Activated CD8-positive, alpha-beta memory T cell treated with anti-CD3 and anti-CD28 coated beads, Interleukin-2, amount 50 U/mL, for 24 hours (primary cell): Measurements from ENCODE around the gene RARA.

Source experiments
- DNase-seq: peaks from one replicate; pipeline ENCODE4 v3.0.0-alpha.2; 2020; ENCODE audit errors: extremely low read depth

RARA gene

GRCh38 chr17:40345994-40346764 is 37.2 kb downstream of the RARA start:
- DNase-seq, result no peak

GRCh38 chr17:40346765-40347158 is 37.8 kb downstream of the RARA start:
- no peak for DNase-seq

- DNase-seq, result no peak
These were observed 38.5 kb downstream of the RARA start for GRCh38 chr17:40347319-40348135.

- DNase-seq, result no peak
These were observed 39.1 kb downstream of the RARA start for GRCh38 chr17:40348136-40348504.

- no peak for DNase-seq
These were observed 39.8 kb downstream of the RARA start for GRCh38 chr17:40348562-40349476.

- no peak for DNase-seq
These were observed 40.5 kb downstream of the RARA start for GRCh38 chr17:40349477-40349894.

GRCh38 chr17:40349895-40350688 is 41.1 kb downstream of the RARA start:
- DNase-seq, result no peak

GRCh38 chr17:40350689-40351358 is 41.8 kb downstream of the RARA start:
- DNase-seq, result no peak

GRCh38 chr17:40351359-40352236 is 42.6 kb downstream of the RARA start:
- DNase-seq, result no peak

GRCh38 chr17:40352237-40352778 is 43.3 kb downstream of the RARA start:
- no peak for DNase-seq

GRCh38 chr17:40352779-40353394 is 43.9 kb downstream of the RARA start:
- DNase-seq, result no peak

- no peak for DNase-seq
These were observed 45.5 kb downstream of the RARA start for GRCh38 chr17:40354221-40355122.

GRCh38 chr17:40355123-40355803 is 46.3 kb downstream of the RARA start:
- DNase-seq, result peak; percentile 38

- DNase-seq, result no peak
These were observed 47.1 kb downstream of the RARA start for GRCh38 chr17:40355804-40356758.

- no peak for DNase-seq
These were observed 48.3 kb downstream of the RARA start for GRCh38 chr17:40356990-40357881.
